Natural killer cell treated with Interleukin-12 subunit alpha and Interleukin-12 subunit beta and Interleukin-15 and Interleukin-18, amount 100 ng/mL, for 72 hours (primary cell): ENCODE data around the gene CHD6. TPM values are rescaled to one million over a fixed set of nuclear protein-coding genes. Genes with fewer than 3 reads are reported as not detected.

Experiments
- ATAC-seq, 2 donors: fragments of 150-1000 bp; cut with Tn5 transposase in 1 of 2; sonication (Bioruptor Pico), chemical (Tn5 transposase) in 1 of 2; 2 replicates each; pipeline ENCODE4 v1.10.0; 2021
- DNase-seq: peaks from one replicate; pipeline ENCODE4 v3.0.0; 2022; ENCODE audit warnings: low spot score
- H3K27ac Mint-ChIP-seq, 2 donors: 1 replicate in 1 of 2; 2 replicates in 1 of 2; pipeline ENCODE4 v1.8.0; 2022; ENCODE audit warnings: mixed read lengths in 2 of 2, mild to moderate bottlenecking in 1 of 2, moderate library complexity in 1 of 2
- H3K27me3 Mint-ChIP-seq, 2 donors: 1 replicate in 1 of 2; 2 replicates in 1 of 2; pipeline ENCODE4 v1.8.0; 2022; ENCODE audit warnings: mixed read lengths in 2 of 2
- H3K36me3 Mint-ChIP-seq: one replicate; pipeline ENCODE4 v1.8.0; 2022; ENCODE audit warnings: mixed read lengths
- H3K4me1 Mint-ChIP-seq, 2 donors: 1 replicate in 1 of 2; 2 replicates in 1 of 2; pipeline ENCODE4 v1.8.0; 2022; ENCODE audit warnings: low read depth in 2 of 2, mixed read lengths in 2 of 2, mild to moderate bottlenecking in 1 of 2
- H3K4me3 Mint-ChIP-seq: one replicate; pipeline ENCODE4 v1.8.0; 2022; ENCODE audit warnings: mixed read lengths
- H3K9me3 Mint-ChIP-seq: 2 replicates; pipeline ENCODE4 v1.8.0; 2022; ENCODE audit warnings: mixed read lengths
- total RNA-seq, 2 donors: library from RNA; stranded (reverse); gene quantifications; one replicate each; pipeline ENCODE4 v1.2.3, GENCODE V29; 2022

CHD6 gene
- total RNA-seq, 2 donors from 2014 or later, result 27.8 to 33.0 TPM

GRCh38 chr20:41635158-41635557 is 17.0 kb upstream of the CHD6 start:
- H3K9me3 Mint-ChIP-seq, result no peaks in the 10 kb centered on the region
- no peak overlapping the region for H3K27ac Mint-ChIP-seq
- H3K27me3 Mint-ChIP-seq, result peaks cover 10 to 17% of the 10 kb centered on the region in 2 donors
- ATAC-seq (no peak), DNase-seq (no peak)
- no peaks in the 10 kb centered on the region for H3K36me3 Mint-ChIP-seq
- peaks cover 3 to 5% of the 10 kb centered on the region in 2 donors for H3K4me1 Mint-ChIP-seq
- no peak overlapping the region for H3K4me3 Mint-ChIP-seq

DNA sequence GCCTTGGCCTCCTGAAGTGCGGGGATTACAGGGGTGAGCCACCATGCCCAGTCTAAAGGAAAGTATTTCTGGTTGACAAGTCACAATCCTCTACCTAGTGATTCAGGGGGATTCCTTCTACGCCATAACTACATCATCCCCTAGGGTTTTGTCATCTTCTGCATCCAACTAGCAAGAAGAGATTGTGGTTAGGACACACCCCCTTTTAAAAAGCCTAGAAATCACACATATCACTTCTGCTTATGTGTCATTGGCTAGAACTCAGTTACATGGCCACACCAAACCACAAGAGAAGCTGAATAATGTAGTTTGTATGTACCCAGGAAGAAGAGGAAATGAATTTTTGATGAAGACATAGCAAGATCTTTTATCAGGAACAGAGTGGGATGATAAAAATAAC is 14.7 kb upstream of the CHD6 start:
- H3K4me3 Mint-ChIP-seq, result no peak overlapping the region
- DNase-seq, result no peak
- peaks cover 3 to 5% of the 10 kb centered on the region in 2 donors for H3K4me1 Mint-ChIP-seq
- H3K9me3 Mint-ChIP-seq, result no peaks in the 10 kb centered on the region
- H3K27ac Mint-ChIP-seq, result peak overlapping the region in 1 of 2 donors; percentile 11
- H3K27me3 Mint-ChIP-seq, result peaks cover 0 to 1% of the 10 kb centered on the region in 2 donors
- ATAC-seq, result peak; percentile 55 to 75
- no peaks in the 10 kb centered on the region for H3K36me3 Mint-ChIP-seq

- DNase-seq, result no peak
- H3K4me1 Mint-ChIP-seq, result peaks cover 3 to 5% of the 10 kb centered on the region in 2 donors
- H3K9me3 Mint-ChIP-seq, result no peaks in the 10 kb centered on the region
- ATAC-seq, result no peak
- no peak overlapping the region for H3K4me3 Mint-ChIP-seq
- no peak overlapping the region for H3K27ac Mint-ChIP-seq
- no peaks in the 10 kb centered on the region for H3K36me3 Mint-ChIP-seq
- H3K27me3 Mint-ChIP-seq, result peaks cover 2 to 7% of the 10 kb centered on the region in 2 donors
Observed at GRCh38 chr20:41631826-41632225, 13.6 kb upstream of the CHD6 start.

DNA sequence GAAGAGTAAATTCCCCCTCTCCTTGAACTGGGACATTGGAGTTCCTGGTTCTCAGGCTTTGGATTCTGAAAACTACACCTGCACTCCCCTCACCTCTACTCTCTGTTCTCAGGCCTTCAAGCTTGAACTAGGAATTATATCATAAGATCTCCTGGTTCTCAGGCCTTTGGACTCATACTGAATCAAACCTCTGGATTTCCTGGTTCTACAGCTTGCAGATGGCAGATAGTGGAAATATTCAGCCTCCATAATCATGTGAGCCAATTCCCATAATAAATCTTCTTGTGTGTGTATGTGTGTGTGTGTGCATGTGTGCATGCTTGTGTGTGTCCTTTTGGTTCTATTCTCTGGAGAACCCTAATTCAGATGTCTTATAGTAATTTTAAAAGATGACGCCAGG is 12.7 kb upstream of the CHD6 start:
- H3K4me3 Mint-ChIP-seq, result no peak overlapping the region
- no peaks in the 10 kb centered on the region for H3K36me3 Mint-ChIP-seq
- H3K9me3 Mint-ChIP-seq, result no peaks in the 10 kb centered on the region
- DNase-seq (no peak), ATAC-seq (no peak)
- no peak overlapping the region for H3K27ac Mint-ChIP-seq
- peaks cover 5 to 7% of the 10 kb centered on the region in 2 donors for H3K27me3 Mint-ChIP-seq
- H3K4me1 Mint-ChIP-seq, result peaks cover 3 to 5% of the 10 kb centered on the region in 2 donors

DNA sequence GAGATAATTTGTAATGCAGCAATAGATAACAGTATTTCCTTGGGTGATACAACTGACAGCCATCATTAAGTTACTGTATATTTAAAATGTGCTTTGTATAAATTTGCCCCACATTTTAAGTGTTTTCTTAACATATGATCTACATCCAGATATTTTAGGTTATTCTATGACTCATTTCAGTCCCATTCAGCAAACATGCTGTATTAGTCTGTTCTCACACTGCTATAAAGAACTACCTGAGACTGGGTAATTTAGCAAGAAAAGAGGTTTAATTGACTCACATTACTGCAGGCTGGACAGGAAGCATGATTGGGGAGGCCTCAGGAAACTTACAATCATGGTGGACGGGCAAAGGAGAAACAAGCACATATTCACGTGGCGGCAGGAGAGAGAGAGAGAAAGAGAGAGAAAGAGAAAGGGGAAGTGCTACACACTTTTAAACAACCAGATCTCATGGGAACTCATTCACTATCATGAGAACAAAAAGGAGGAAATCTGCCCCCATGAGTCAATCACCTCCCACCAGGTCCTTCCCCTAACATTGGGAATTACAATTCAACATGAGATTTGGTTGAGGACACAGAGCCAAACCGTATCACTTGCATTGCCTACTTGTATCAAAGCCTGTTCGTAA is 9.6 kb upstream of the CHD6 start:
- ATAC-seq (no peak), DNase-seq (no peak)
- Mint-ChIP-seq H3K27ac (no peak overlapping the region), H3K36me3 (no peaks in the 10 kb centered on the region), H3K4me1 (peaks cover 0 to under 1% of the 10 kb centered on the region in 2 donors), H3K27me3 (peaks cover 7 to 8% of the 10 kb centered on the region in 2 donors), H3K9me3 (no peaks in the 10 kb centered on the region), H3K4me3 (no peak overlapping the region)

GRCh38 chr20:41627001-41627495 is 8.9 kb upstream of the CHD6 start:
- no peak for ATAC-seq
- no peak for DNase-seq
- peaks cover 7 to 10% of the 10 kb centered on the region in 2 donors for H3K27me3 Mint-ChIP-seq
- H3K27ac Mint-ChIP-seq, result no peak overlapping the region
- H3K36me3 Mint-ChIP-seq, result no peaks in the 10 kb centered on the region
- no peaks in the 10 kb centered on the region for H3K4me1 Mint-ChIP-seq
- H3K9me3 Mint-ChIP-seq, result no peaks in the 10 kb centered on the region
- H3K4me3 Mint-ChIP-seq, result no peak overlapping the region

GRCh38 chr20:41623625-41624375 is 5.6 kb upstream of the CHD6 start:
- Mint-ChIP-seq H3K4me3 (no peak overlapping the region), H3K27me3 (peaks cover 7 to 10% of the 10 kb centered on the region in 2 donors), H3K36me3 (no peaks in the 10 kb centered on the region), H3K27ac (no peak overlapping the region), H3K9me3 (no peaks in the 10 kb centered on the region), H3K4me1 (peaks cover 5 to 8% of the 10 kb centered on the region in 2 donors)
- DNase-seq (no peak), ATAC-seq (no peak)

DNA sequence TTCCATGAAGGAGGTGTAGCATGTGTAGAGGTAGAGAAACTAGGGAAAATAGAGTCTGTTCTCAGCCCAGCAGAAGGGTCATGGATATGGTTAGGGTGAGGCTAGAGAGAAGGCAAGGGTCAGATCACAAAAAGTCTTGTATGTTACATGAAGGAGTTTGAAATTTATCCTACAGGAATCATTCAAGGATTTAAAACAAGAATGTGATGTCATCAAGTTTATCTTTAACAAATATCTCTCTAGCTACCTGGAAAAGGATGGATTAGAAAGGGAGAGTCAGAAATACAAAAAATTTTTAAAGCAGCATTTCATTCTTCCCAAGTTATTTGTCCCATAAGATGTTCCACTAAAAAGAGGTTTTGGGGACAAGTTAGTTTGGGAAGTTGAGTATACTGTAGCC is 4.4 kb upstream of the CHD6 start:
- no peaks in the 10 kb centered on the region for H3K36me3 Mint-ChIP-seq
- peaks cover 2 to 8% of the 10 kb centered on the region in 2 donors for H3K27me3 Mint-ChIP-seq
- H3K9me3 Mint-ChIP-seq, result no peaks in the 10 kb centered on the region
- no peak for DNase-seq
- H3K4me1 Mint-ChIP-seq, result peaks cover 5 to 8% of the 10 kb centered on the region in 2 donors
- H3K27ac Mint-ChIP-seq, result no peak overlapping the region
- no peak for ATAC-seq
- H3K4me3 Mint-ChIP-seq, result no peak overlapping the region

DNA sequence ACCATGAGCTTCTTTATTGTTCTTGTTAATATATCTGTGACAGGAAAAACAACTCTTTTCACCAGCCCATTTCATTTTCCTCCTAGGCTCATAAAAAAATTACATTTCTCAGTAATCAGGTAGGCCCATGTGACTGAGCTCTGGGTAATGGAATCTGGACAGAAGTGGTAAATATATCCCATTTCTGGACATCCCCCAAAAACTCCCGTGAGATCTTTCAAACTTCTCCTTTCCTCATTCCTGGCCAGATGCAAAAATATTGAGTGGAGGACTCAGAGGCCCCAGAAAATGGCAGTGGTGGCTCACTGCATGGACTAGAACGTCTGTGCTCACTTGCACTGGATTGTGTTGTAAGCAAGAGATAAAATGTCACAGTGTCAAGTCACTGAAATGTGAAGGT is 3.8 kb upstream of the CHD6 start:
- Mint-ChIP-seq H3K36me3 (no peaks in the 10 kb centered on the region), H3K4me3 (no peak overlapping the region), H3K9me3 (no peaks in the 10 kb centered on the region), H3K27ac (no peak overlapping the region), H3K27me3 (peaks cover 0 to 8% of the 10 kb centered on the region in 2 donors), H3K4me1 (peaks cover 11 to 14% of the 10 kb centered on the region in 2 donors)
- no peak for DNase-seq
- ATAC-seq, result no peak

- Mint-ChIP-seq H3K27me3 (peaks cover 0 to 8% of the 10 kb centered on the region in 2 donors), H3K36me3 (no peaks in the 10 kb centered on the region), H3K9me3 (no peaks in the 10 kb centered on the region), H3K27ac (no peak overlapping the region), H3K4me3 (no peak overlapping the region), H3K4me1 (peaks cover 17 to 18% of the 10 kb centered on the region in 2 donors)
- DNase-seq, result no peak
- no peak for ATAC-seq
Observed at GRCh38 chr20:41621421-41621820, 3.2 kb upstream of the CHD6 start.

GRCh38 chr20:41619360-41620100 is 1.4 kb upstream of the CHD6 start:
- Mint-ChIP-seq H3K27me3 (peaks cover 0 to 4% of the 10 kb centered on the region in 2 donors), H3K4me3 (peak overlapping the region; percentile 82), H3K36me3 (no peaks in the 10 kb centered on the region), H3K9me3 (no peaks in the 10 kb centered on the region), H3K4me1 (peaks cover 32 to 33% of the 10 kb centered on the region in 2 donors), H3K27ac (no peak overlapping the region)
- DNase-seq (no peak), ATAC-seq (no peak)

- ATAC-seq (no peak), DNase-seq (no peak)
- Mint-ChIP-seq H3K9me3 (no peaks in the 10 kb centered on the region), H3K4me3 (peak overlapping the region; percentile 82), H3K27me3 (peaks cover 0 to 2% of the 10 kb centered on the region in 2 donors), H3K4me1 (peaks cover 32 to 33% of the 10 kb centered on the region in 2 donors), H3K27ac (no peak overlapping the region), H3K36me3 (no peaks in the 10 kb centered on the region)
Observed at GRCh38 chr20:41618807-41619311, 682 bp upstream of the CHD6 start.

- DNase-seq (no peak), ATAC-seq (peak in 1 of 2 donors; percentile 2)
- no peaks in the 10 kb centered on the region for H3K9me3 Mint-ChIP-seq
- H3K4me3 Mint-ChIP-seq, result peak overlapping the region; percentile 89
- H3K4me1 Mint-ChIP-seq, result peaks cover 33 to 34% of the 10 kb centered on the region in 2 donors
- H3K27me3 Mint-ChIP-seq, result peaks cover 0 to under 1% of the 10 kb centered on the region in 2 donors
- H3K27ac Mint-ChIP-seq, result peak overlapping the region; percentile 60 to 81
- no peaks in the 10 kb centered on the region for H3K36me3 Mint-ChIP-seq
Observed at GRCh38 chr20:41617059-41617901, 897 bp downstream of the CHD6 start.
